ENCODE measurements around the gene CCL1.

GRCh38 chr17:34370997-34371395 lies 8.0 kb upstream of the CCL1 start:
- TF ChIP-seq EZH2phosphoT487 (IDR thresholded peaks at IDR 0.05; ENCODE audit: insufficient read depth, low read depth) (no peak), EZH2 (IDR thresholded peaks at IDR 0.05; ENCODE audit: insufficient read depth, poor library complexity, severe bottlenecking) (no peak)

Measured in GM23248 (cell line).